IMR-90 (cell line): Measurements from ENCODE around the gene ANKRD40CL. TPM values are rescaled to one million over a fixed set of nuclear protein-coding genes. Genes with fewer than 3 reads are reported as not detected.

Experiments
- ATAC-seq: fragments of 200-7000 bp; cut with Tn5 transposase; 2 replicates; pipeline ENCODE4 v1.9.1; 2020; ENCODE audit warnings: low read depth, mild to moderate bottlenecking, moderate library complexity
- BruUV-seq: library from RNA; stranded (reverse); fragments of 400-500 nt; replicated peaks from 2 replicates; lab custom pipeline; 2021; lab: Mats Ljungman, UMichigan
- CTCF ChIA-PET: fragments of 300-600 bp; formaldehyde crosslinking; extraction: SDS; loops from one replicate; lab custom pipeline; 2021; ENCODE audit warnings: antibody characterized with exemption; lab: Yijun Ruan, JAX
- POLR2A ChIA-PET: fragments of 300-600 bp; sonication (Branson Sonifier 250); formaldehyde crosslinking; loops from one replicate; lab custom pipeline; 2022; ENCODE audit warnings: antibody characterized with exemption; ENCODE audit not compliant: unreplicated experiment; lab: Charles Lee
- DNase-seq: peaks from one replicate; pipeline ENCODE4 v3.0.0; 2013
- H2AFZ ChIP-seq: replicated peaks from 2 replicates; pipeline ENCODE3; 2013; ENCODE audit warnings: low read length, mild to moderate bottlenecking; ENCODE audit not compliant: poor library complexity
- H2AK5ac ChIP-seq: 2 replicates; pipeline ENCODE4 v1.6.1; 2013; ENCODE audit warnings: low read depth, low read length, inconsistent platforms
- H2AK9ac ChIP-seq: replicated peaks from 2 replicates; pipeline ENCODE3; 2013; ENCODE audit warnings: mild to moderate bottlenecking, low read depth, low read length, moderate library complexity; ENCODE audit not compliant: poor library complexity
- H2BK120ac ChIP-seq: 2 replicates; pipeline ENCODE4 v1.6.1; 2013; ENCODE audit warnings: low read depth, low read length, inconsistent platforms
- H2BK15ac ChIP-seq: 3 replicates; pipeline ENCODE4 v1.6.1; 2013; ENCODE audit warnings: low read depth, low read length, inconsistent platforms
- H2BK20ac ChIP-seq: 2 replicates; pipeline ENCODE4 v1.6.1; 2013; ENCODE audit warnings: low read depth, mild to moderate bottlenecking, inconsistent platforms, low read length, moderate library complexity
- H2BK5ac ChIP-seq: 2 replicates; pipeline ENCODE4 v1.6.1; 2013; ENCODE audit warnings: mild to moderate bottlenecking, low read depth, low read length, inconsistent platforms; ENCODE audit not compliant: poor library complexity, severe bottlenecking
- H3K14ac ChIP-seq: replicated peaks from 2 replicates; pipeline ENCODE4 v1.6.1; 2013; ENCODE audit warnings: low read depth, low read length, inconsistent platforms
- H3K18ac ChIP-seq: 2 replicates; pipeline ENCODE4 v1.6.1; 2013; ENCODE audit warnings: low read depth, low read length, control low read depth
- H3K23ac ChIP-seq: 2 replicates; pipeline ENCODE4 v1.6.1; 2013; ENCODE audit warnings: low read depth, low read length, inconsistent platforms
- H3K27ac ChIP-seq: 2 replicates; pipeline ENCODE4 v1.5.1; 2013; ENCODE audit warnings: mild to moderate bottlenecking, control low read depth, low read length; ENCODE audit not compliant: insufficient read depth
- H3K27me3 ChIP-seq: 2 replicates; pipeline ENCODE4 v1.6.1; 2013; ENCODE audit warnings: low read length; ENCODE audit not compliant: control insufficient read depth, insufficient read depth
- H3K36me3 ChIP-seq: 2 replicates; pipeline ENCODE4 v1.6.1; 2013; ENCODE audit warnings: low read length, mixed read lengths; ENCODE audit not compliant: control insufficient read depth, insufficient read depth
- H3K4ac ChIP-seq: 2 replicates; pipeline ENCODE4 v1.6.1; 2013; ENCODE audit warnings: low read depth, low read length, inconsistent platforms
- H3K4me1 ChIP-seq: 2 replicates; pipeline ENCODE4 v1.6.1; 2013; ENCODE audit warnings: low read length, mixed read lengths; ENCODE audit not compliant: control insufficient read depth, insufficient read depth
- H3K4me2 ChIP-seq: 2 replicates; pipeline ENCODE4 v1.6.1; 2013; ENCODE audit warnings: low read depth, mild to moderate bottlenecking, control low read depth, low read length, moderate library complexity
- H3K4me3 ChIP-seq: 2 replicates; pipeline ENCODE4 v1.5.1; 2013; ENCODE audit warnings: low read depth, mild to moderate bottlenecking, control low read depth, low read length, moderate library complexity; ENCODE audit not compliant: insufficient read depth
- H3K56ac ChIP-seq: 2 replicates; pipeline ENCODE4 v1.6.1; 2013; ENCODE audit warnings: low read length, inconsistent platforms; ENCODE audit not compliant: insufficient read depth; ENCODE audit errors: extremely low read depth
- H3K79me1 ChIP-seq, 2 experiments: 2 replicates each; pipeline ENCODE4 v1.6.1; 2013; ENCODE audit warnings: low read length in 2 of 2, inconsistent platforms in 1 of 2, low read depth in 1 of 2
- H3K9ac ChIP-seq: 2 replicates; pipeline ENCODE4 v1.6.1; 2013; ENCODE audit warnings: low read depth, low read length, control low read depth
- H3K9me1 ChIP-seq: 2 replicates; pipeline ENCODE4 v1.6.1; 2013; ENCODE audit warnings: low read length, inconsistent platforms; ENCODE audit not compliant: insufficient read depth
- H3K9me3 ChIP-seq: 2 replicates; pipeline ENCODE4 v1.6.1; 2013; ENCODE audit warnings: low read length; ENCODE audit not compliant: control insufficient read depth, insufficient read depth
- H4K20me1 ChIP-seq: 2 replicates; pipeline ENCODE4 v1.6.1; 2013; ENCODE audit warnings: low read length, inconsistent platforms; ENCODE audit not compliant: insufficient read depth
- H4K5ac ChIP-seq: 2 replicates; pipeline ENCODE4 v1.6.1; 2013; ENCODE audit warnings: mild to moderate bottlenecking, low read depth, low read length, control low read depth
- H4K8ac ChIP-seq, 2 experiments: 2 replicates each; pipeline ENCODE4 v1.6.1; 2013; ENCODE audit warnings: low read depth in 2 of 2, low read length in 2 of 2, control low read depth in 1 of 2, inconsistent platforms in 1 of 2
- H4K91ac ChIP-seq: 2 replicates; pipeline ENCODE4 v1.6.1; 2013; ENCODE audit warnings: low read depth, low read length, inconsistent platforms; ENCODE audit not compliant: insufficient read depth
- BHLHE40 ChIP-seq: fragments of 150-350 bp; IDR thresholded peaks from 2 replicates; pipeline ENCODE4 v1.6.1; 2016; ENCODE audit warnings: mild to moderate bottlenecking, low read depth, low read length
- CEBPB ChIP-seq: IDR thresholded peaks from 2 replicates; pipeline ENCODE4 v1.6.1; 2012; ENCODE audit warnings: low read depth, low read length, improper control_type of control experiment
- FOS ChIP-seq: fragments of 150-350 bp; IDR thresholded peaks from 2 replicates; pipeline ENCODE4 v1.6.1; 2016; ENCODE audit warnings: low read depth, low read length
- MAFK ChIP-seq: IDR thresholded peaks from 2 replicates; pipeline ENCODE4 v1.6.1; 2012; ENCODE audit warnings: low read depth, low read length, improper control_type of control experiment
- MXI1 ChIP-seq: IDR thresholded peaks from 2 replicates; pipeline ENCODE4 v1.6.1; 2012; ENCODE audit warnings: low read depth, mild to moderate bottlenecking, low read length, moderate library complexity, borderline replicate concordance
- NFE2L2 ChIP-seq: fragments of 150-350 bp; IDR thresholded peaks from 2 replicates; pipeline ENCODE4 v1.6.1; 2016; ENCODE audit warnings: low read depth, mild to moderate bottlenecking, low read length
- POLR2A ChIP-seq: IDR thresholded peaks from 2 replicates; pipeline ENCODE4 v1.6.1; 2012; ENCODE audit warnings: mild to moderate bottlenecking, low read depth, low read length
- RAD21 ChIP-seq: IDR thresholded peaks from 2 replicates; pipeline ENCODE4 v1.6.1; 2012; ENCODE audit warnings: low read length, improper control_type of control experiment
- RCOR1 ChIP-seq: IDR thresholded peaks from 2 replicates; pipeline ENCODE4 v1.6.1; 2012; ENCODE audit warnings: mild to moderate bottlenecking, low read length, improper control_type of control experiment; ENCODE audit not compliant: insufficient replicate concordance
- RFX5 ChIP-seq: IDR thresholded peaks from 2 replicates; pipeline ENCODE4 v1.8.0; 2012; ENCODE audit warnings: low read depth, mild to moderate bottlenecking, low read length, moderate library complexity
- SMC3 ChIP-seq: fragments of 150-350 bp; IDR thresholded peaks from 2 replicates; pipeline ENCODE4 v1.6.1; 2016; ENCODE audit warnings: low read depth, mild to moderate bottlenecking, antibody characterized with exemption, low read length, moderate library complexity
- WGBS, 2 experiments: methylation state at CpG; one replicate each; pipeline versions ENCODE4 v1.1.5 to v1.1.7; 2013; ENCODE audit warnings: missing lambda C conversion rate in 2 of 2; ENCODE audit not compliant: insufficient read length in 1 of 2; ENCODE audit errors: extremely low coverage in 2 of 2; 5-methylcytosine and 5-hydroxymethylcytosine counted together
- dilution Hi-C: fragments of 300-500 bp; cut with HindIII; formaldehyde crosslinking; loops from one replicate; pipeline ENCODE4 v1.14.3; 2018; ENCODE audit warnings: low sequenced_read_pairs; ENCODE audit not compliant: unreplicated experiment
- in situ Hi-C: fragments of 300-500 bp; cut with MboI; formaldehyde crosslinking; loops from 3 replicates; pipeline ENCODE4 v1.14.3; 2019; ENCODE audit warnings: low sequenced_read_pairs, inconsistent platforms, mixed read lengths
- intact Hi-C: fragments of 100-400 bp; cut with micrococcal nuclease; formaldehyde crosslinking; loops from 2 replicates; pipeline ENCODE4 v1.10.0; 2022
- polyA plus RNA-seq, 3 experiments: library from polyadenylated mRNA; depleted of rRNA; stranded (reverse); fragments of >200 nt; gene quantifications; 2 replicates each; pipeline ENCODE4 v1.2.3, GENCODE V29; 2012; ENCODE audit warnings: low replicate concordance in 1 of 3
- total RNA-seq: library from RNA; depleted of rRNA; stranded (reverse); fragments of >200 nt; gene quantifications from 2 replicates; pipeline ENCODE4 v1.2.3, GENCODE V29; 2012
- TF ChIP-seq, protein P1 (sequence below): fragments of 150-350 bp; IDR thresholded peaks from 2 replicates; pipeline ENCODE4 v1.6.1; 2017; ENCODE audit warnings: mild to moderate bottlenecking, antibody characterized with exemption, low read length, low read depth
- TF ChIP-seq, protein P2 (sequence below): fragments of 150-350 bp; IDR thresholded peaks from 2 replicates; pipeline ENCODE4 v1.6.1; 2016; ENCODE audit warnings: low read depth, mild to moderate bottlenecking, low read length, moderate library complexity, borderline replicate concordance

Gene ANKRD40CL
- total and polyA plus RNA-seq, 2 of the 4 experiments (the other 2 are of a cell fraction): not detected

DNA sequence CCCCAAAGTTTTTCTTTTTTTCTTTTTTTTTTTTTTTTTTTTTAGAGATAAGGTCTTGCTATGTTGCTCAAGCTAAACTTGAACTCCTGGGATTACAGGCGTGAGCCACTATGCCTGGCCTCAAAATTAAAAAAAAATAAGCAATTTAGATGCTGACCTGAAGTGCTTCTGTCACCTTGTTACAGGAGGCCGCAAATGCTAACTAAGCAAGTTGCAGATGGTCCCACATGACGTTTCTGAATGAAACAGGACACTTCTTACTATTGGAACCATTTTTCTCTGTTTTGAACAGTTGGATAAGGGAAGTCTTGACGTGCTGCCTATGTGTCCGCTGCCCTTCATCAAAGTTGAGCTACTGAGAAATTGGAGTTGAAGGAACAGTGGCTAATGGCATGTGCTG lies 8.8 kb downstream of the ANKRD40CL start:
- WGBS, 2 experiments: 58% methylated on average over 2 of the region's 5 CpGs; no CpG with 5 or more reads in 1 of the 2 experiments
- POLR2A ChIA-PET: no interaction called here
- intact Hi-C loops: no loop called here

More for the DNA sequence above, 8.8 kb downstream of the ANKRD40CL start:
- Histone ChIP-seq H3K4me1 (no peaks in the 10 kb centered on the region), H4K8ac (no peak overlapping the region), H4K20me1 (0 out of 2 replicates have a peak, but pooled peaks cover 3% of the 10 kb centered on the region), H3K56ac (no peak overlapping the region), H3K14ac (no peak overlapping the region), H3K9me1 (peaks cover 3% of the 10 kb centered on the region; the same call in 1 of the 2 replicates), H3K27ac (no peak overlapping the region), H3K36me3 (peaks cover 4% of the 10 kb centered on the region), H3K4me2 (no peak overlapping the region), H3K4me3 (no peak overlapping the region), H3K27me3 (no peaks in the 10 kb centered on the region), H3K4ac (no peak overlapping the region), H3K9me3 (no peaks in the 10 kb centered on the region), H4K5ac (no peak overlapping the region), H4K91ac (no peak overlapping the region), H2BK120ac (no peak overlapping the region), H3K79me1 (no peaks in the 10 kb centered on the region), H3K9ac (no peak overlapping the region), H2AFZ (no peak overlapping the region), H2AK5ac (no peak overlapping the region), H2BK15ac (no peak overlapping the region), H3K23ac (no peak overlapping the region), H2BK20ac (no peak overlapping the region), H2AK9ac (no peak overlapping the region), H2BK5ac (no peak overlapping the region), H3K18ac (no peak overlapping the region)
- TF ChIP-seq FOS: no peak
- no peak for TF ChIP-seq NFE2L2
- TF ChIP-seq RCOR1: no peak
- no peak for TF ChIP-seq BHLHE40
- TF ChIP-seq CEBPB: no peak
- TF ChIP-seq RFX5: no peak
- TF ChIP-seq, protein P1, sequence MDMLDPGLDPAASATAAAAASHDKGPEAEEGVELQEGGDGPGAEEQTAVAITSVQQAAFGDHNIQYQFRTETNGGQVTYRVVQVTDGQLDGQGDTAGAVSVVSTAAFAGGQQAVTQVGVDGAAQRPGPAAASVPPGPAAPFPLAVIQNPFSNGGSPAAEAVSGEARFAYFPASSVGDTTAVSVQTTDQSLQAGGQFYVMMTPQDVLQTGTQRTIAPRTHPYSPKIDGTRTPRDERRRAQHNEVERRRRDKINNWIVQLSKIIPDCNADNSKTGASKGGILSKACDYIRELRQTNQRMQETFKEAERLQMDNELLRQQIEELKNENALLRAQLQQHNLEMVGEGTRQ: no peak
- TF ChIP-seq SMC3: no peak
- no peak for TF ChIP-seq MAFK
- TF ChIP-seq, protein P2, sequence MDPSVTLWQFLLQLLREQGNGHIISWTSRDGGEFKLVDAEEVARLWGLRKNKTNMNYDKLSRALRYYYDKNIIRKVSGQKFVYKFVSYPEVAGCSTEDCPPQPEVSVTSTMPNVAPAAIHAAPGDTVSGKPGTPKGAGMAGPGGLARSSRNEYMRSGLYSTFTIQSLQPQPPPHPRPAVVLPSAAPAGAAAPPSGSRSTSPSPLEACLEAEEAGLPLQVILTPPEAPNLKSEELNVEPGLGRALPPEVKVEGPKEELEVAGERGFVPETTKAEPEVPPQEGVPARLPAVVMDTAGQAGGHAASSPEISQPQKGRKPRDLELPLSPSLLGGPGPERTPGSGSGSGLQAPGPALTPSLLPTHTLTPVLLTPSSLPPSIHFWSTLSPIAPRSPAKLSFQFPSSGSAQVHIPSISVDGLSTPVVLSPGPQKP: no peak
- no peak for TF ChIP-seq RAD21
- TF ChIP-seq MXI1: no peak
- TF ChIP-seq POLR2A: no peak
- in situ Hi-C loops: no loop called here
- ATAC-seq: no peak
- no peak for DNase-seq
- CTCF ChIA-PET: no interaction called here
- BruUV-seq: no TSS peak
- dilution Hi-C loops: no loop called here
